Activated T-cell treated with anti-CD3 and anti-CD28 coated beads for 4 hours (primary cell): Measurements from ENCODE around the gene SLAMF6.
"Not testable (repeated sequence)": the region's sequence is repeated elsewhere in the genome, so short reads cannot be mapped to it uniquely, and the experiment has no call there.

Source experiments
- DNase-seq: peaks from one replicate; pipeline ENCODE4 v3.0.0-alpha.2; 2020

The SLAMF6 gene

DNA sequence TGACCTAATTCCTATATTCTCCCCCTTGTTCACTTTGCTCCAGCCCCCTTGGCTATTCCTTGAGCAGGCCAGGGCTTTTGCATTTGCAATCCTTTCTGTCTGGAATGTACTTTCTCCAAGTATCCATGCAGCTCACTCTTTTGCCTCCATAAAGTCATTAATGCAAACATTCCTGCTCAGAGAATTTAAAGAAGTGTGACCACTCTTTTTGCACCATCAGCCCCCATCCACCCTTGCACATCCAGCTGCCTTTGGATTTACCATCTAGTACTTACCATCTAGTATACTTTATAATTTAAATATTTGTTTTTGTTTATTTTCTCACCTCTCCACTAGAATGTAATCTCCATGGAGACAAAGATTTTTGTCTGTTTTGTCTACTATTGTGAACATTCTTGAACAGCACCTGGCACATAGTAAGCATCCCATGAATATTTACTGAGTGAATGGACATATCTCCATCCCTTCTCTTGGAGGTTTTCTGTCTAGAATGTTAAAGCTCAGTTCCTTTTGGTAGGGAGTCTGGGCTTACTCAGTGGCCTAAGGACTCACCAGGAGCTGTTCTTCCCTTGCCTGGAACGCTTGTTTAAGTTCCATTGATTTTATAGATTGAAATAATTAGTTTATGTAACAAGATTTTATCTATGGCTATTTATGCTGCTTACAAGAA lies 22.6 kb downstream of the SLAMF6 start:
- DNase-seq = no peak

- no peak for DNase-seq
These were observed 23.4 kb downstream of the SLAMF6 start for GRCh38 chr1:160499631-160500030.

GRCh38 chr1:160498301-160499065 lies 24.6 kb downstream of the SLAMF6 start:
- not testable (repeated sequence) for DNase-seq

- DNase-seq = no peak
These were observed 26.7 kb downstream of the SLAMF6 start for GRCh38 chr1:160496334-160496733.

DNA sequence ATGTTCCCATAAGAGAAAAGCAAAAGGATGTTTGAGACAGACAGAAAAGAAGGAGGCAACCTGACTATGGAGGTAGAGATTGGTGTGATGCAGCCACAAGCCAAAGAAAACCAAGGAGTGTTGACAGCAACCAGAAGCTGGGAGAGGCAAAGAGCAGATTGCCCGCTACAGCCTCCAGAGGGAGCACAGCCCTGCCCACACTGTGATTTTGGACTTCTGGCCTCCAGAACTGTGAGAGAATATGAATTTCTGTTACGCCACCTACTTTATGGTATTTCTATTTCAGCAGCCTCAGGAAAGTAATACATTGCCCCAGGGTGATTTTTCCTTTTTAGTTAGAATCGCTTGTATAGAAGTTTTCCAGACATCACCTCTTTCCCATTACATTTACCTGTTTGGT lies 28.4 kb downstream of the SLAMF6 start:
- DNase-seq = no peak

DNA sequence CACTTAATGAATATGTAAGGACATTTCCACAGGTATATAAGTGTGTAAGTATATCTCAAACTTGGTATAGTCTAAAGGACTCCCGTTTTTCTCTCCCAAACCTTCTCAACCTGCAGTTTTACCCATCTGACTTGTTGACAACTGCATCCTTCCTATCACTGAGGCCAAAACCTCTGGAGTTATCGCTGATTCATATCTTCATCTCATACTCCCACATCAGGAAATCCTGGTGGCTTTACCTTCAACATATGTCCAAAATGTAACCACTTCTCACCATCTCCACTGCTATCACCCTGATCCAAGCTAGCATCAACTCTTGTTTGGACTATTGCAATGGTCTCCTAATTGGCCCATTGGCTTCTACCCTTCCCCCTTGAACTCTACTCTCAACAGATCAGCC lies 30.4 kb downstream of the SLAMF6 start:
- DNase-seq = no peak

GRCh38 chr1:160491981-160492380 lies 31.1 kb downstream of the SLAMF6 start:
- no peak for DNase-seq

- DNase-seq = no peak
These were observed 32.0 kb downstream of the SLAMF6 start for GRCh38 chr1:160491017-160491416.

DNA sequence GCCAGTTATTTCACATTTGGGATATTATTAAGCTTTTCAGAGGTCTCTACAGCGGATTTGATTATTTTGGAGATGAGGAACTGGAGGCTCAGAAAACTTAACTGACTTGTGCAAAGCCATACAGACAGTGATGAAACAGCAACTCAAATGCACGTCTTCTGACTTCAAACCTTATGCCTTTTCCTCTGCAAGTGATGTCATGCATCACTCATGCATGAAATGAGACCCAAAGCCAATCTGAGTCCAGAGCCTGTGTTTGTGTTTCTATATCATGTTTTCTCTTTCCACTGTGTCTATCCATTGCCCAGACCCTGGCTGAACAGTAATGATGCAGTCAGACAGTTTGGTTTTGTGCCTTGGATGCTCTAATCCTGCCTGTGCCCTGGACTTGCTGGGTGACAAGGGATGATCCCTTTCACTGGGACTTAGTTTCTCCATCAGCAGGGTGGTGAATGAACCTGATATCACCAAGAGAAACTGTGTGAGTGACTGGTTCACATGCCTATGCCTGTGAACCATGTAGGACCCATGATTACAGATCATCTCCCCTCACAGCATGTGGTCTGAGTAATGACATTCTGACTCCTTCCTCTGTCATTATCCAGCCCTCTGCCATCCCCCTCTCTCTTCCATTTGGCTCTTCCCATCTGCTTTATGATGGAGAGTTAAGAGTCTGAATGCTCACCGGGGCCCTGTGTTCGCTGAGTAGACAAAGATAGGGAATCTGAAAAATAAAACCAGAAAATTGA lies 33.4 kb downstream of the SLAMF6 start:
- DNase-seq = no peak

- DNase-seq = no peak
These were observed 34.6 kb downstream of the SLAMF6 start for GRCh38 chr1:160488347-160489058.

DNA sequence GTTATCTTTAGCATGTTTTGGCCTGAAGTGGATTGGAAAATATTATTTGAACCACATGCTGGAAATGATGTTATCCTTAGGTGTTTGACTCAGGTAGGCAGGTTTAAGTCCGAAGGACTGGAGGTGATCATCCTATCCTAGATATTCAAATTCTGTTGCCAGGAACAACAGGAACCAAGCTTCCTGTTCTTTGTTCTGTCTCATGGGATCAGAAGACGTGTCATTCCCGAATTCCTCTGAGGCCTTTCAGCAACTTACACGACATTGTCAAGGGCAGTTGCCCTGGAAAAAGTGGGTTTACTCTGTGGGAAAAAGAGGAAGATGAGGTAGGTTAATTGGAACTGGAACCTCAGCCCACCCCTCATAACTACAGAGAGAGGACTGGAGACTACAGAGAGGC lies 36.6 kb downstream of the SLAMF6 start:
- no peak for DNase-seq

GRCh38 chr1:160483505-160484185 lies 39.4 kb downstream of the SLAMF6 start:
- no peak for DNase-seq

GRCh38 chr1:160481979-160482596 lies 41.0 kb downstream of the SLAMF6 start:
- no peak for DNase-seq

- not testable (repeated sequence) for DNase-seq
These were observed 42.3 kb downstream of the SLAMF6 start for GRCh38 chr1:160480781-160481180.

GRCh38 chr1:160479091-160479490 lies 44.0 kb downstream of the SLAMF6 start:
- not testable (repeated sequence) for DNase-seq

DNA sequence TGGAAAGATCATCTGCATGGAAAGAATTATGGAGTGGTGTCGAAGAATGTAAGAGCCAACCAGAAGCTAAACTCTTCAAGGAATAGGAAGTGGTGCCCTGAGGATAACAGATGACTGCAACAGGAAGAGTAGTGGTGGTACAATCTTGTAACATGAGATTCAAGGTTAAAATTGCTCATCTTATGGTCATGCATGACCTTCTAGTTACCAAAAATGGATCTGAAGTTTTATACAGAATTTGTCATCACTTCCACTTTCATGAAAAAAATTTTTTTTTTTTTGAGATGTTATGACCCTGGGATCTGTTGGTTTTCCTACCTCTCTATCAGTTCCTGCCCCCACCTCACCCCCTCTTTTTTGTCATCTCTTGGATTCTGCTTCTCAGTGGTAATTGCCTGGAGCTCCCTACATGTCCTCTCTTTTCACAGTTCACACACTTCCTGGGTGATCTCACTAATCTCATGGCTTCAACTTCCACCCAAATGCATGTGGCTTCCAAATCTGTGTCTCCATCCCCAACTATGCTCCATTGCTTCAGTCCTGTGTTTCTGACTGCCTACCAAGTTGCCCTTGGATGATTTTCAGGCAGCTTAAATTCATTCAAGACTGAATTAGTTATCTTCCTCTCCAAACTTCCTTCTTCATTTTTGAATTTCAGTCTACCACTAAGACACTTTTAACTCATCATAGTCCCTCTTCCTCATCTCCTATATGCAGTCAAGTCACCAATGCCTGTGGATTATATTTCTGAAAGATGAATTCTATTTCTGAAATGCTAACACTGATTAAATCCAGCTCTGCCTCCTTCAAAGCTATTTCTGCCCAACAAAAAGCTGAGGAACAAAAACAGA lies 48.4 kb downstream of the SLAMF6 start:
- DNase-seq = no peak

- DNase-seq = no peak
These were observed 50.9 kb downstream of the SLAMF6 start for GRCh38 chr1:160472112-160472511.

- DNase-seq = no peak
These were observed 51.8 kb downstream of the SLAMF6 start for GRCh38 chr1:160471253-160471652.

DNA sequence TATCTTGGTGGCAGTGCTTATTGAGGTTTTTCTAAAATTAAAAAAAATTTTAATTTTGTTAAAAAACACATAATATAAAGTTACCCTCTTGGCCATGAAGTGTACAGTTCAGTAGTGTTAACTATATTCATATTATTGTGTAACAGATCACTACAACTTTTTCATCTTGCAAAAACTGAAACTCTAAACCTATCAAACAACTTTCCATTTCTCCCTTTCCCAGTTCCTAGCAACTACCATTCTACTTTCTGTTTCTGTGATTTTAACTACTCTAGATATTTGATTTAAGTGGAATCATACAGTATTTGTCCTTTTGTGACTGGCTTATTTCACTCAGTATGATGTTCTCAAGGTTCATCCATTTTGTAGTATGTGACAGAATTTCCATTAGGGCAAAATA lies 55.5 kb downstream of the SLAMF6 start:
- DNase-seq = no peak

- DNase-seq = no peak
These were observed 56.1 kb downstream of the SLAMF6 start for GRCh38 chr1:160466961-160467360.

DNA sequence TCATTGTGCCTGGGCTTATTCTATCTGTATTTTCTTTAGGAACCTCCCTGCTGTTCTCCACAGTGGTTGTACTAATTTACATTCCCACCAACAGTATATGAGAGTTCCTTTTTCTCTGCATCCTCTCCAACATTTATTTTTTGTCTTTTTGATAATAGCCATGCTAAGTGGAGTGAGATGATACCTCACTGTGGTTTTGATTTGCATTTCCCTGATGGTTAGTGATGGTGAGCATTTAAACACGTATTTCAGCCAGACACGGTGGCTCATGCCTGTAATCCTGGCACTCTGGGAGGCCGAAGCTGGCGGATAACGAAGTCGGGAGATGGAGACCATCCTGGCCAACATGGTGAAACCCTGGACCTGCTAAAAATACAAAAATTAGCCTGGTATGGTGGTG lies 57.9 kb downstream of the SLAMF6 start:
- DNase-seq = no peak
